HepG2 (cell line): ENCODE results near the gene KIFAP3. TPM values are rescaled to one million over a fixed set of nuclear protein-coding genes. Genes with fewer than 3 reads are reported as not detected.

Experiments
- CBFB ChIP-seq: sonication (generic); formaldehyde crosslinking; IDR thresholded peaks from 2 replicates; pipeline ENCODE4 v1.4.0; 2020; ENCODE audit warnings: missing genetic modification reagents
- FOXK1 ChIP-seq: sonication (generic); formaldehyde crosslinking; IDR thresholded peaks from 2 replicates; pipeline ENCODE4 v1.4.0; 2020; ENCODE audit warnings: low read depth, missing genetic modification reagents, borderline replicate concordance
- GATAD1 ChIP-seq: IDR thresholded peaks from 2 replicates; pipeline ENCODE4 v1.6.1; 2016; ENCODE audit warnings: missing genetic modification reagents, missing compliant biosample characterization
- HES4 ChIP-seq: sonication (generic); formaldehyde crosslinking; IDR thresholded peaks from 2 replicates; pipeline ENCODE4 v1.9.0; 2021; ENCODE audit warnings: mild to moderate bottlenecking, missing genetic modification reagents, borderline replicate concordance
- MEF2D ChIP-seq: sonication (generic); formaldehyde crosslinking; IDR thresholded peaks from 2 replicates; pipeline ENCODE4 v1.5.1; 2020; ENCODE audit warnings: mild to moderate bottlenecking, missing genetic modification reagents
- NFE2L1 ChIP-seq: sonication (generic); formaldehyde crosslinking; IDR thresholded peaks from 2 replicates; pipeline ENCODE4 v1.4.0; 2020; ENCODE audit warnings: missing genetic modification reagents, mild to moderate bottlenecking, borderline replicate concordance
- RAD51 ChIP-seq: fragments of 450-650 bp; IDR thresholded peaks from 2 replicates; pipeline ENCODE4 v1.6.1; 2016; ENCODE audit warnings: borderline replicate concordance
- SIX1 ChIP-seq: sonication (generic); formaldehyde crosslinking; IDR thresholded peaks from 2 replicates; pipeline ENCODE4 v1.4.0; 2020; ENCODE audit warnings: missing genetic modification reagents, borderline replicate concordance
- SP5 ChIP-seq: IDR thresholded peaks from 2 replicates; pipeline ENCODE4 v1.6.1; 2016; ENCODE audit warnings: low read depth, borderline replicate concordance
- ZNF496 ChIP-seq: sonication (generic); formaldehyde crosslinking; IDR thresholded peaks from 2 replicates; pipeline ENCODE4 v1.8.1; 2023; ENCODE audit warnings: mild to moderate bottlenecking, moderate library complexity, missing genetic modification reagents; ENCODE audit not compliant: insufficient replicate concordance
- ZNF547 ChIP-seq: sonication (generic); formaldehyde crosslinking; IDR thresholded peaks from 2 replicates; pipeline ENCODE4 v1.5.1; 2020; ENCODE audit warnings: mild to moderate bottlenecking, missing genetic modification reagents
- ZSCAN30 ChIP-seq: sonication (generic); formaldehyde crosslinking; IDR thresholded peaks from 2 replicates; pipeline ENCODE4 v1.5.0; 2020; ENCODE audit warnings: mild to moderate bottlenecking, missing genetic modification reagents
- polyA plus RNA-seq, 8 experiments: library from polyadenylated mRNA; depleted of rRNA in 3 of 8; stranded (reverse) in 7 of 8; unstranded in 1 of 8; fragments of >200 nt; fragmentation: Illumina TruSeq in 4 of 8; extraction: Trizol in 4 of 8; gene quantifications; 2 replicates each; pipeline versions ENCODE4 v1.2.1 to v1.2.3, GENCODE V29; 2011 to 2016; ENCODE audit warnings: low read depth in 4 of 8, missing spikeins in 1 of 8, mixed read lengths in 1 of 8; ENCODE audit not compliant: insufficient read depth in 1 of 8
- total RNA-seq, 5 experiments: library from RNA; depleted of rRNA; stranded (reverse); fragments of >200 nt; fragmentation: Illumina TruSeq; extraction: Trizol; gene quantifications; 2 replicates each; pipeline ENCODE4 v1.2.3, GENCODE V29; 2016; ENCODE audit warnings: low read depth in 1 of 5
- TF ChIP-seq, protein P1 (sequence below): sonication (generic); formaldehyde crosslinking; IDR thresholded peaks from 2 replicates; pipeline ENCODE4 v1.4.0; 2020; ENCODE audit warnings: missing genetic modification reagents
- TF ChIP-seq, protein P2 (sequence below): sonication (generic); formaldehyde crosslinking; conservative IDR thresholded peaks from 2 replicates; pipeline ENCODE4 v1.8.0; 2022; ENCODE audit warnings: low read depth, missing genetic modification reagents
- TF ChIP-seq, protein P3 (sequence below): sonication (generic); formaldehyde crosslinking; IDR thresholded peaks from 2 replicates; pipeline ENCODE4 v1.9.0; 2021; ENCODE audit warnings: missing genetic modification reagents, mild to moderate bottlenecking, borderline replicate concordance
- TF ChIP-seq, protein P4 (sequence below): sonication (generic); formaldehyde crosslinking; IDR thresholded peaks from 2 replicates; pipeline ENCODE4 v1.8.1; 2023; ENCODE audit warnings: missing genetic modification reagents, inconsistent platforms, borderline replicate concordance
- TF ChIP-seq, protein P5 (sequence below): sonication (generic); formaldehyde crosslinking; IDR thresholded peaks from 2 replicates; pipeline ENCODE4 v1.8.0; 2022; ENCODE audit warnings: missing genetic modification reagents, mild to moderate bottlenecking, inconsistent platforms, borderline replicate concordance
- TF ChIP-seq, protein P6 (sequence below): sonication (generic); formaldehyde crosslinking; IDR thresholded peaks from 2 replicates; pipeline ENCODE4 v1.4.0; 2020; ENCODE audit warnings: missing genetic modification reagents
- TF ChIP-seq, protein P7 (sequence below): sonication (generic); formaldehyde crosslinking; IDR thresholded peaks from 2 replicates; pipeline ENCODE4 v1.5.0; 2020; ENCODE audit warnings: mild to moderate bottlenecking, low read depth, missing genetic modification reagents, borderline replicate concordance

KIFAP3 gene
- total and polyA plus RNA-seq, 2 of the 13 experiments (the other 11 are each of a cell fraction or from before 2014, with no cell fraction given): 3.4 to 10.0 TPM

DNA sequence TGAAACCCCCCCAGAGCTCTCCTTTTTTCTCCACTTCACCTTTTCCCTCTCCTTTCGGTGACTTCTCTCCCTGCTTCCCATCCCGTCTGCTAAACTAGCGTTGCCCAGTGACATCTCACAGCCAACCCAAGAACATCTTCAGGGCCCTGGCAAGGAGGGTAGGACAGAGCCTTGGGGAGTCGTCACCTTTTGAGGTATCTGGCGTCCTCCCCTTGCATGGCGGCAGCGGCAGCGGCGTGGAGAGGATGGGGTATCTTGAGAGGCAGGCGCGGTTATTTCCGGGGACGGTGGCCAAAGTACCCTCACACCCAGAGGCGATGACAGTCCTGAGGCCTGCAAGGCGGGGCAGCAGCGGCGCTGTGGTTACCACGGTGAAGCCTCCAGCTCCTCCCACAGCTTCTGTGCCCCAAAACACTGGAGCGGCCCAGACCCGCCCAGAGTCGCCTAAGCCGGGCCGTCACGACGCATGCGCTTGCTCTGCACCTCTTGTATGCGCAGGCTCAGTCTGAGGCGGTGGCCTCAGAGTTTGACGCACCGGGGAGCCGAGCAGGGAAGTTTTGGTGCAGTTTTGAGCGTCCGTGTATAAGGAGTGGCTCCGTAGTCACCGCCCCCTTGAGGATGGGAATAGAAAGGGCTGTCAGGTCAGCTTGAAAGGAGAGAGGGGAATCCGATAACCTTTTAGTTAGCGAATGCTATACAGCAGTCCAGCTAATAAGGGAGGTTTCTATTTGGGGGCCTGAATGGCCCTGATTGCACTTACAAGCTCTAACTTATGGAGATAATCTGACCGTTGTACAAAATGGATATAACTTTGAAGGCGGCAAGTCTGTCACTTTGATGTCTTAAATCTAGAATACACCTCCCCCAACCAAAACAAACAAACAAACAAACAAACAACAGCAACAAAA, at the start of gene KIFAP3 (continued):
- TF ChIP-seq, protein P1, sequence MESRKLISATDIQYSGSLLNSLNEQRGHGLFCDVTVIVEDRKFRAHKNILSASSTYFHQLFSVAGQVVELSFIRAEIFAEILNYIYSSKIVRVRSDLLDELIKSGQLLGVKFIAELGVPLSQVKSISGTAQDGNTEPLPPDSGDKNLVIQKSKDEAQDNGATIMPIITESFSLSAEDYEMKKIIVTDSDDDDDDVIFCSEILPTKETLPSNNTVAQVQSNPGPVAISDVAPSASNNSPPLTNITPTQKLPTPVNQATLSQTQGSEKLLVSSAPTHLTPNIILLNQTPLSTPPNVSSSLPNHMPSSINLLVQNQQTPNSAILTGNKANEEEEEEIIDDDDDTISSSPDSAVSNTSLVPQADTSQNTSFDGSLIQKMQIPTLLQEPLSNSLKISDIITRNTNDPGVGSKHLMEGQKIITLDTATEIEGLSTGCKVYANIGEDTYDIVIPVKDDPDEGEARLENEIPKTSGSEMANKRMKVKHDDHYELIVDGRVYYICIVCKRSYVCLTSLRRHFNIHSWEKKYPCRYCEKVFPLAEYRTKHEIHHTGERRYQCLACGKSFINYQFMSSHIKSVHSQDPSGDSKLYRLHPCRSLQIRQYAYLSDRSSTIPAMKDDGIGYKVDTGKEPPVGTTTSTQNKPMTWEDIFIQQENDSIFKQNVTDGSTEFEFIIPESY (CRISPR knock-in tag): no peak
- TF ChIP-seq RAD51 (no peak), GATAD1 (CRISPR knock-in tag) (peak; percentile 78; the same call in 1 of the 2 replicates), NFE2L1 (CRISPR knock-in tag) (no peak), ZNF496 (CRISPR knock-in tag) (no peak), SP5 (peak; percentile 77), SIX1 (CRISPR knock-in tag) (no peak), FOXK1 (CRISPR knock-in tag) (peak; percentile 75; the same call in 1 of the 2 replicates), MEF2D (no peak), CBFB (CRISPR knock-in tag) (peak; percentile 63; the same call in 1 of the 2 replicates), ZSCAN30 (CRISPR knock-in tag) (no peak), ZNF547 (CRISPR knock-in tag) (no peak), HES4 (CRISPR knock-in tag) (peak; percentile 68; the same call in 1 of the 2 replicates)
- TF ChIP-seq, protein P2, sequence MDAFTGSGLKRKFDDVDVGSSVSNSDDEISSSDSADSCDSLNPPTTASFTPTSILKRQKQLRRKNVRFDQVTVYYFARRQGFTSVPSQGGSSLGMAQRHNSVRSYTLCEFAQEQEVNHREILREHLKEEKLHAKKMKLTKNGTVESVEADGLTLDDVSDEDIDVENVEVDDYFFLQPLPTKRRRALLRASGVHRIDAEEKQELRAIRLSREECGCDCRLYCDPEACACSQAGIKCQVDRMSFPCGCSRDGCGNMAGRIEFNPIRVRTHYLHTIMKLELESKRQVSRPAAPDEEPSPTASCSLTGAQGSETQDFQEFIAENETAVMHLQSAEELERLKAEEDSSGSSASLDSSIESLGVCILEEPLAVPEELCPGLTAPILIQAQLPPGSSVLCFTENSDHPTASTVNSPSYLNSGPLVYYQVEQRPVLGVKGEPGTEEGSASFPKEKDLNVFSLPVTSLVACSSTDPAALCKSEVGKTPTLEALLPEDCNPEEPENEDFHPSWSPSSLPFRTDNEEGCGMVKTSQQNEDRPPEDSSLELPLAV: no peak
- TF ChIP-seq, protein P3, sequence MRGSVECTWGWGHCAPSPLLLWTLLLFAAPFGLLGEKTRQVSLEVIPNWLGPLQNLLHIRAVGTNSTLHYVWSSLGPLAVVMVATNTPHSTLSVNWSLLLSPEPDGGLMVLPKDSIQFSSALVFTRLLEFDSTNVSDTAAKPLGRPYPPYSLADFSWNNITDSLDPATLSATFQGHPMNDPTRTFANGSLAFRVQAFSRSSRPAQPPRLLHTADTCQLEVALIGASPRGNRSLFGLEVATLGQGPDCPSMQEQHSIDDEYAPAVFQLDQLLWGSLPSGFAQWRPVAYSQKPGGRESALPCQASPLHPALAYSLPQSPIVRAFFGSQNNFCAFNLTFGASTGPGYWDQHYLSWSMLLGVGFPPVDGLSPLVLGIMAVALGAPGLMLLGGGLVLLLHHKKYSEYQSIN: no peak
- TF ChIP-seq, protein P4, sequence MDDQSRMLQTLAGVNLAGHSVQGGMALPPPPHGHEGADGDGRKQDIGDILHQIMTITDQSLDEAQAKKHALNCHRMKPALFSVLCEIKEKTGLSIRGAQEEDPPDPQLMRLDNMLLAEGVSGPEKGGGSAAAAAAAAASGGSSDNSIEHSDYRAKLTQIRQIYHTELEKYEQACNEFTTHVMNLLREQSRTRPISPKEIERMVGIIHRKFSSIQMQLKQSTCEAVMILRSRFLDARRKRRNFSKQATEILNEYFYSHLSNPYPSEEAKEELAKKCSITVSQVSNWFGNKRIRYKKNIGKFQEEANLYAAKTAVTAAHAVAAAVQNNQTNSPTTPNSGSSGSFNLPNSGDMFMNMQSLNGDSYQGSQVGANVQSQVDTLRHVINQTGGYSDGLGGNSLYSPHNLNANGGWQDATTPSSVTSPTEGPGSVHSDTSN: no peak
- TF ChIP-seq, protein P5, sequence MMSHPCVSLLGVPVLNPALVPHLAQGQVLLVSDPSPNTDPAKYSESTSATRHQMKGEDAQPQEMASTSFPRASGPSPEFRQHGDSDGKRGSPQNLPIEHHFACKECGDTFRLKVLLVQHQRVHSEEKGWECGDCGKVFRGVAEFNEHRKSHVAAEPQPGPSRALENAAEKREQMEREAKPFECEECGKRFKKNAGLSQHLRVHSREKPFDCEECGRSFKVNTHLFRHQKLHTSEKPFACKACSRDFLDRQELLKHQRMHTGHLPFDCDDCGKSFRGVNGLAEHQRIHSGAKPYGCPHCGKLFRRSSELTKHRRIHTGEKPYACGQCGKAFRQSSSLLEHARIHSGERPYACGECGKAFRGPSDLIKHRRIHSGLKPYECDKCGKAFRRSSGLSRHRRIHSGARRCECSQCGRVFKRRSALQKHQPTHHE (CRISPR knock-in tag): no peak
- TF ChIP-seq, protein P6, sequence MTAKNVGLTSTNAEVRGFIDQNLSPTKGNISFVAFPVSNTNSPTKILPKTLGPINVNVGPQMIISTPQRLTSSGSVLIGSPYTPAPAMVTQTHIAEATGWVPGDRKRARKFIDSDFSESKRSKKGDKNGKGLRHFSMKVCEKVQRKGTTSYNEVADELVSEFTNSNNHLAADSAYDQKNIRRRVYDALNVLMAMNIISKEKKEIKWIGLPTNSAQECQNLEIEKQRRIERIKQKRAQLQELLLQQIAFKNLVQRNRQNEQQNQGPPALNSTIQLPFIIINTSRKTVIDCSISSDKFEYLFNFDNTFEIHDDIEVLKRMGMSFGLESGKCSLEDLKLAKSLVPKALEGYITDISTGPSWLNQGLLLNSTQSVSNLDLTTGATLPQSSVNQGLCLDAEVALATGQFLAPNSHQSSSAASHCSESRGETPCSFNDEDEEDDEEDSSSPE (CRISPR knock-in tag): peak; percentile 58; the same call in 1 of the 2 replicates
- TF ChIP-seq, protein P7, sequence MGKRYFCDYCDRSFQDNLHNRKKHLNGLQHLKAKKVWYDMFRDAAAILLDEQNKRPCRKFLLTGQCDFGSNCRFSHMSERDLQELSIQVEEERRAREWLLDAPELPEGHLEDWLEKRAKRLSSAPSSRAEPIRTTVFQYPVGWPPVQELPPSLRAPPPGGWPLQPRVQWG (CRISPR knock-in tag): no peak
